HepG2 (cell line): Measurements from ENCODE around the gene PYGB. TPM values are rescaled to one million over a fixed set of nuclear protein-coding genes. Genes with fewer than 3 reads are reported as not detected.

Experiments used
- ATM ChIP-seq: fragments of 450-650 bp; IDR thresholded peaks from 2 replicates; pipeline ENCODE4 v1.7.1; 2017; ENCODE audit warnings: mild to moderate bottlenecking, borderline replicate concordance
- DNMT1 ChIP-seq: sonication (generic); formaldehyde crosslinking; IDR thresholded peaks from 2 replicates; pipeline ENCODE4 v1.5.1; 2020; ENCODE audit warnings: mild to moderate bottlenecking, missing genetic modification reagents
- EHMT2 ChIP-seq: fragments of 200-600 bp; sonication (generic); IDR thresholded peaks from 2 replicates; pipeline ENCODE4 v1.7.0; 2017; ENCODE audit warnings: antibody characterized with exemption, low read depth, low read length, borderline replicate concordance
- ELF3 ChIP-seq: IDR thresholded peaks from 2 replicates; pipeline ENCODE4 v1.6.1; 2016; ENCODE audit warnings: missing genetic modification reagents, missing compliant biosample characterization
- ELF4 ChIP-seq: sonication (generic); formaldehyde crosslinking; IDR thresholded peaks from 2 replicates; pipeline ENCODE4 v1.5.0; 2020; ENCODE audit warnings: missing genetic modification reagents, mild to moderate bottlenecking, moderate library complexity, borderline replicate concordance
- EP300 ChIP-seq, 3 experiments: sonication (generic) in 1 of 3; formaldehyde crosslinking in 1 of 3; IDR thresholded peaks; 2 replicates each; pipeline versions ENCODE4 v1.5.1 to v1.6.1; 2011 to 2020; ENCODE audit warnings: low read depth in 2 of 3, low read length in 2 of 3, borderline replicate concordance in 1 of 3, improper control_type of control experiment in 1 of 3, mild to moderate bottlenecking in 1 of 3, missing genetic modification reagents in 1 of 3, moderate library complexity in 1 of 3
- MAZ ChIP-seq, 2 experiments: sonication (generic) in 1 of 2; formaldehyde crosslinking in 1 of 2; IDR thresholded peaks; 2 replicates each; pipeline versions ENCODE4 v1.5.0 to v1.6.1; 2012 to 2020; ENCODE audit warnings: low read depth in 2 of 2, mild to moderate bottlenecking in 2 of 2, borderline replicate concordance in 1 of 2, improper control_type of control experiment in 1 of 2, low read length in 1 of 2, missing genetic modification reagents in 1 of 2, moderate library complexity in 1 of 2
- NPAS2 ChIP-seq: sonication (generic); formaldehyde crosslinking; IDR thresholded peaks from 2 replicates; pipeline ENCODE4 v1.8.0; 2022; ENCODE audit warnings: mild to moderate bottlenecking, missing genetic modification reagents, borderline replicate concordance
- PAWR ChIP-seq: sonication (generic); formaldehyde crosslinking; IDR thresholded peaks from 2 replicates; pipeline ENCODE4 v1.4.0; 2020; ENCODE audit warnings: missing genetic modification reagents, mild to moderate bottlenecking, borderline replicate concordance
- RFXANK ChIP-seq: IDR thresholded peaks from 2 replicates; pipeline ENCODE4 v1.6.1; 2016
- SCMH1 ChIP-seq: sonication (generic); formaldehyde crosslinking; IDR thresholded peaks from 2 replicates; pipeline ENCODE4 v1.9.0; 2021; ENCODE audit warnings: missing genetic modification reagents, mild to moderate bottlenecking, borderline replicate concordance
- XRCC5 ChIP-seq: fragments of 200-400 bp; formaldehyde crosslinking; optimal IDR thresholded peaks from 2 replicates; pipeline ENCODE3; 2017; ENCODE audit warnings: mild to moderate bottlenecking, low read length
- ZEB1 ChIP-seq: IDR thresholded peaks from 2 replicates; pipeline ENCODE4 v1.6.1; 2012; ENCODE audit warnings: mild to moderate bottlenecking, low read depth, inconsistent platforms; ENCODE audit not compliant: insufficient replicate concordance
- ZFP82 ChIP-seq: sonication (generic); formaldehyde crosslinking; IDR thresholded peaks from 2 replicates; pipeline ENCODE4 v1.5.1; 2020; ENCODE audit warnings: mild to moderate bottlenecking, missing genetic modification reagents, borderline replicate concordance
- ZFX ChIP-seq: sonication (generic); formaldehyde crosslinking; IDR thresholded peaks from 2 replicates; pipeline ENCODE4 v1.4.0; 2020; ENCODE audit warnings: mild to moderate bottlenecking, low read depth, missing genetic modification reagents, moderate library complexity
- ZIK1 ChIP-seq: sonication (generic); formaldehyde crosslinking; IDR thresholded peaks from 2 replicates; pipeline ENCODE4 v1.5.0; 2020; ENCODE audit warnings: mild to moderate bottlenecking, low read depth, missing genetic modification reagents, borderline replicate concordance
- ZNF234 ChIP-seq: sonication (generic); formaldehyde crosslinking; conservative IDR thresholded peaks from 2 replicates; pipeline ENCODE4 v1.5.1; 2020; ENCODE audit warnings: mild to moderate bottlenecking, missing genetic modification reagents
- ZNF510 ChIP-seq: sonication (generic); formaldehyde crosslinking; IDR thresholded peaks from 2 replicates; pipeline ENCODE4 v1.4.0; 2020; ENCODE audit warnings: low read depth, mild to moderate bottlenecking, missing genetic modification reagents
- ZNF724P ChIP-seq: sonication (generic); formaldehyde crosslinking; IDR thresholded peaks from 2 replicates; pipeline ENCODE4 v1.8.0; 2022; ENCODE audit warnings: missing genetic modification reagents, borderline replicate concordance
- ZNF761 ChIP-seq: sonication (generic); formaldehyde crosslinking; conservative IDR thresholded peaks from 2 replicates; pipeline ENCODE4 v1.4.0; 2020; ENCODE audit warnings: mild to moderate bottlenecking, missing genetic modification reagents
- ZNF781 ChIP-seq: sonication (generic); formaldehyde crosslinking; IDR thresholded peaks from 2 replicates; pipeline ENCODE4 v1.5.1; 2020; ENCODE audit warnings: borderline replicate concordance, mild to moderate bottlenecking, missing genetic modification reagents; ENCODE audit errors: not compliant biosample characterization
- polyA plus RNA-seq, 8 experiments: library from polyadenylated mRNA; depleted of rRNA in 3 of 8; stranded (reverse) in 7 of 8; unstranded in 1 of 8; fragments of >200 nt; fragmentation: Illumina TruSeq in 4 of 8; extraction: Trizol in 4 of 8; gene quantifications; 2 replicates each; pipeline versions ENCODE4 v1.2.1 to v1.2.3, GENCODE V29; 2011 to 2016; ENCODE audit warnings: low read depth in 4 of 8, missing spikeins in 1 of 8, mixed read lengths in 1 of 8; ENCODE audit not compliant: insufficient read depth in 1 of 8
- total RNA-seq, 5 experiments: library from RNA; depleted of rRNA; stranded (reverse); fragments of >200 nt; fragmentation: Illumina TruSeq; extraction: Trizol; gene quantifications; 2 replicates each; pipeline ENCODE4 v1.2.3, GENCODE V29; 2016; ENCODE audit warnings: low read depth in 1 of 5
- TF ChIP-seq, protein P1 (sequence below): sonication (generic); formaldehyde crosslinking; IDR thresholded peaks from 2 replicates; pipeline ENCODE4 v1.4.0; 2020; ENCODE audit warnings: missing genetic modification reagents, borderline replicate concordance
- TF ChIP-seq, protein P2 (sequence below), 2 experiments: sonication (generic) in 1 of 2; formaldehyde crosslinking in 1 of 2; IDR thresholded peaks; 2 replicates each; pipeline versions ENCODE4 v1.4.0 to v1.6.1; 2018 to 2020; ENCODE audit warnings: missing genetic modification reagents in 2 of 2, borderline replicate concordance in 1 of 2, low read depth in 1 of 2, mild to moderate bottlenecking in 1 of 2, missing biosample characterization in 1 of 2

Gene PYGB
- total and polyA plus RNA-seq, 2 of the 13 experiments (the other 11 are each of a cell fraction or from before 2014, with no cell fraction given), result 24.2 to 86.3 TPM

DNA sequence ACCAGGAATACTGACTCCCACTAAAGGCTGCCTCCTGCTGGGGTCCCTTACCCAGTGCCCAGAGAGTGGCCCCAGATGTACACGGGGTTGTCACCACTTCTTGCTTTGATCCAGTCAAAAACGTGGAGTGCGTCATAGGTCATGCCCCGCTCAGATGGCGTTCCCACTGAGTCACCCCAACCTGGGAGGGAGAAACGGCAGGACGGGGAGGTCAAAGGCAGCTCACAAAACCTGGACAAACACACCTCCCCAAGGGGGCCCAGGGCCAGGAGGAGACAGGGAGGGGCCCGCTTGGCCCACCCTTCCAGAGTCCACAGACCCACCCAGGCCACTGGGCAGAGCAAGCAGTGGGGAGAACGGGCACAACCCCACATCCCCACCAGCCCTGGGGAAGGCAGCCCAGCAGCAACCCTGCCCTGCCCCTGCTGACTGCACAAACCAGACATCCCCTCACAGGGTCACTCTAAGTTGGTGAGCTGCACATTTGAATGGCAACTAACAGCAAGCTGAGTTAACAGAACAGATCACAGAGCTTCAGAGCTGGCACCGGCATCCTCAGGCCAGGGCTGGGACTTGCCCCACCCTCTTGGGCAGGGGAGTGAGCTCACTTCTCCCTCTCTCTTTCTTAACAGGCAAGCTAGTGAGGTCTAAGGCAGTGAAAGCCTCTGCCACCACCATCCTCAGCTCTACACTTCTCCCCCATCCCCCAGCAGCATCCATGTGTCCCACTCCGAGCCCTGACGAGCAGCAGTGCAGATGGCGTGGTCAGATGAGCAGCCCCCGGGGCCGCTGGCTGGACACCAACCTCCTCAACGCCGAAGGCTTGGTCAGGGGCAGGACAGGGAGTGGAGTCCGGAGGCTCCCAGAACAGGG lies 61.7 kb downstream of the PYGB start (continued):
- TF ChIP-seq ELF4 (CRISPR knock-in tag) (no peak), SCMH1 (CRISPR knock-in tag) (no peak), ZNF761 (CRISPR knock-in tag) (0 out of 2 replicates have a peak, but pooled peaks have one; percentile 69), NPAS2 (CRISPR knock-in tag) (no peak), ZFX (CRISPR knock-in tag) (peak; percentile 19; the same call in 1 of the 2 replicates), EHMT2 (no peak), ZNF781 (CRISPR knock-in tag) (no peak), PAWR (no peak), XRCC5 (peak; percentile 83), ZFP82 (CRISPR knock-in tag) (no peak), ZEB1 (no peak), ZNF724P (no peak), ZIK1 (CRISPR knock-in tag) (no peak), RFXANK (CRISPR knock-in tag) (no peak), ATM (no peak), ELF3 (CRISPR knock-in tag) (peak; percentile 36; the same call in 1 of the 2 replicates), DNMT1 (CRISPR knock-in tag) (no peak), ZNF510 (CRISPR knock-in tag) (no peak), ZNF234 (CRISPR knock-in tag) (no peak), EP300 (IDR thresholded peaks at IDR 0.05; ENCODE audit: low read depth in 2 of 2, low read length in 2 of 2) (peak; percentile 20 to 45; a peak in 2 of 4 replicates), EP300 (CRISPR knock-in tag; IDR thresholded peaks at IDR 0.05; ENCODE audit: borderline replicate concordance) (peak; percentile 13; the same call in 1 of the 2 replicates), MAZ (IDR thresholded peaks at IDR 0.05; ENCODE audit: borderline replicate concordance, low read depth, low read length) (peak; percentile 18; the same call in 1 of the 2 replicates), MAZ (CRISPR knock-in tag; IDR thresholded peaks at IDR 0.05; ENCODE audit: low read depth) (no peak)
- TF ChIP-seq, protein P1, sequence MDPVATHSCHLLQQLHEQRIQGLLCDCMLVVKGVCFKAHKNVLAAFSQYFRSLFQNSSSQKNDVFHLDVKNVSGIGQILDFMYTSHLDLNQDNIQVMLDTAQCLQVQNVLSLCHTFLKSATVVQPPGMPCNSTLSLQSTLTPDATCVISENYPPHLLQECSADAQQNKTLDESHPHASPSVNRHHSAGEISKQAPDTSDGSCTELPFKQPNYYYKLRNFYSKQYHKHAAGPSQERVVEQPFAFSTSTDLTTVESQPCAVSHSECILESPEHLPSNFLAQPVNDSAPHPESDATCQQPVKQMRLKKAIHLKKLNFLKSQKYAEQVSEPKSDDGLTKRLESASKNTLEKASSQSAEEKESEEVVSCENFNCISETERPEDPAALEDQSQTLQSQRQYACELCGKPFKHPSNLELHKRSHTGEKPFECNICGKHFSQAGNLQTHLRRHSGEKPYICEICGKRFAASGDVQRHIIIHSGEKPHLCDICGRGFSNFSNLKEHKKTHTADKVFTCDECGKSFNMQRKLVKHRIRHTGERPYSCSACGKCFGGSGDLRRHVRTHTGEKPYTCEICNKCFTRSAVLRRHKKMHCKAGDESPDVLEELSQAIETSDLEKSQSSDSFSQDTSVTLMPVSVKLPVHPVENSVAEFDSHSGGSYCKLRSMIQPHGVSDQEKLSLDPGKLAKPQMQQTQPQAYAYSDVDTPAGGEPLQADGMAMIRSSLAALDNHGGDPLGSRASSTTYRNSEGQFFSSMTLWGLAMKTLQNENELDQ (CRISPR knock-in tag), result no peak
- TF ChIP-seq, protein P2, sequence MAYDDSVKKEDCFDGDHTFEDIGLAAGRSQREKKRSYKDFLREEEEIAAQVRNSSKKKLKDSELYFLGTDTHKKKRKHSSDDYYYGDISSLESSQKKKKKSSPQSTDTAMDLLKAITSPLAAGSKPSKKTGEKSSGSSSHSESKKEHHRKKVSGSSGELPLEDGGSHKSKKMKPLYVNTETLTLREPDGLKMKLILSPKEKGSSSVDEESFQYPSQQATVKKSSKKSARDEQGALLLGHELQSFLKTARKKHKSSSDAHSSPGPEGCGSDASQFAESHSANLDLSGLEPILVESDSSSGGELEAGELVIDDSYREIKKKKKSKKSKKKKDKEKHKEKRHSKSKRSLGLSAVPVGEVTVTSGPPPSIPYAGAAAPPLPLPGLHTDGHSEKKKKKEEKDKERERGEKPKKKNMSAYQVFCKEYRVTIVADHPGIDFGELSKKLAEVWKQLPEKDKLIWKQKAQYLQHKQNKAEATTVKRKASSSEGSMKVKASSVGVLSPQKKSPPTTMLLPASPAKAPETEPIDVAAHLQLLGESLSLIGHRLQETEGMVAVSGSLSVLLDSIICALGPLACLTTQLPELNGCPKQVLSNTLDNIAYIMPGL (CRISPR knock-in tag; IDR thresholded peaks at IDR 0.05; ENCODE audit: borderline replicate concordance in 1 of 2, low read depth in 1 of 2), result no peak
